ENCODE measurements around the gene WDFY4.

The WDFY4 gene

GRCh38 chr10:49007129-49007528 lies 322.5 kb downstream of the WDFY4 start:
- DNase-seq, result no peak

GRCh38 chr10:49008091-49008490 lies 323.4 kb downstream of the WDFY4 start:
- no peak for DNase-seq

- no peak for DNase-seq
Observed at GRCh38 chr10:49008505-49009198, 324.0 kb downstream of the WDFY4 start.

GRCh38 chr10:49009199-49009979 lies 324.7 kb downstream of the WDFY4 start:
- no peak for DNase-seq

GRCh38 chr10:49010295-49010694 lies 325.6 kb downstream of the WDFY4 start:
- DNase-seq, result no peak

- DNase-seq, result no peak
Observed at GRCh38 chr10:49010865-49011264, 326.2 kb downstream of the WDFY4 start.

- no peak for DNase-seq
Observed at GRCh38 chr10:49011756-49012155, 327.1 kb downstream of the WDFY4 start.

GRCh38 chr10:49012603-49013002 lies 327.9 kb downstream of the WDFY4 start:
- DNase-seq, result no peak

- DNase-seq, result no peak
Observed at GRCh38 chr10:49015700-49016099, 331.0 kb downstream of the WDFY4 start.

- DNase-seq, result no peak
Observed at GRCh38 chr10:49021685-49022084, 337.0 kb downstream of the WDFY4 start.

GRCh38 chr10:49023071-49023470 lies 338.4 kb downstream of the WDFY4 start:
- no peak for DNase-seq

GRCh38 chr10:49023752-49024151 lies 339.1 kb downstream of the WDFY4 start:
- DNase-seq, result no peak

- no peak for DNase-seq
Observed at GRCh38 chr10:49024484-49024883, 339.8 kb downstream of the WDFY4 start.

- no peak for DNase-seq
Observed at GRCh38 chr10:49025347-49025983, 340.8 kb downstream of the WDFY4 start.

- DNase-seq, result no peak
Observed at GRCh38 chr10:49028639-49029038, 344.0 kb downstream of the WDFY4 start.

GRCh38 chr10:49029666-49030065 lies 345.0 kb downstream of the WDFY4 start:
- DNase-seq, result no peak

Data from NCI-H1105 (cell line).